Measurements from ENCODE around the gene TPST2. TPM values are rescaled to one million over a fixed set of nuclear protein-coding genes. Genes with fewer than 3 reads are reported as not detected.

Gene TPST2
- total RNA-seq, 2 experiments from 2014 or later = 30.7 to 33.6 TPM

GRCh38 chr22:26527574-26528465 is 62.1 kb downstream of the TPST2 start:
- DNase-seq (no peak), ATAC-seq (no peak)
- intact Hi-C loops (cut with micrococcal nuclease) = no loop called here
- ChIA-PET CTCF (no interaction called here), POLR2A (interaction anchor here (1.9 kb wide), 1 partner anchor 9 kb away, joined by 4 read pairs; no protein-coding TSS in a partner anchor)
- H3K4me3 Mint-ChIP-seq = no peak overlapping the region
- peaks cover 33% of the 10 kb centered on the region for H3K36me3 Mint-ChIP-seq (ENCODE audit: low read depth)
- no peaks in the 10 kb centered on the region for H3K9me3 Mint-ChIP-seq
- no peak for TF ChIP-seq CTCF (IDR thresholded peaks at IDR 0.05)
- no peaks in the 10 kb centered on the region for H3K27me3 Mint-ChIP-seq
- peaks cover 6% of the 10 kb centered on the region for H3K4me1 Mint-ChIP-seq (ENCODE audit: low read depth)
- peak overlapping the region; percentile 45 for H3K27ac Mint-ChIP-seq

- ChIA-PET POLR2A (interaction anchor here (1.0 to 1.9 kb wide), 2 partner anchors 10 to 12 kb away, joined by 4 read pairs; no protein-coding TSS in a partner anchor), CTCF (no interaction called here)
- peaks cover 28% of the 10 kb centered on the region for H3K36me3 Mint-ChIP-seq (ENCODE audit: low read depth)
- no peak for DNase-seq
- no peaks in the 10 kb centered on the region for H3K27me3 Mint-ChIP-seq
- no peak for ATAC-seq
- H3K27ac Mint-ChIP-seq = peak overlapping the region; percentile 17
- no peak overlapping the region for H3K4me3 Mint-ChIP-seq
- H3K9me3 Mint-ChIP-seq = no peaks in the 10 kb centered on the region
- TF ChIP-seq CTCF (IDR thresholded peaks at IDR 0.05) = no peak
- no peaks in the 10 kb centered on the region for H3K4me1 Mint-ChIP-seq (ENCODE audit: low read depth)
- intact Hi-C loops (cut with micrococcal nuclease) = no loop called here
These were observed 62.8 kb downstream of the TPST2 start for GRCh38 chr22:26527167-26527566.

DNA sequence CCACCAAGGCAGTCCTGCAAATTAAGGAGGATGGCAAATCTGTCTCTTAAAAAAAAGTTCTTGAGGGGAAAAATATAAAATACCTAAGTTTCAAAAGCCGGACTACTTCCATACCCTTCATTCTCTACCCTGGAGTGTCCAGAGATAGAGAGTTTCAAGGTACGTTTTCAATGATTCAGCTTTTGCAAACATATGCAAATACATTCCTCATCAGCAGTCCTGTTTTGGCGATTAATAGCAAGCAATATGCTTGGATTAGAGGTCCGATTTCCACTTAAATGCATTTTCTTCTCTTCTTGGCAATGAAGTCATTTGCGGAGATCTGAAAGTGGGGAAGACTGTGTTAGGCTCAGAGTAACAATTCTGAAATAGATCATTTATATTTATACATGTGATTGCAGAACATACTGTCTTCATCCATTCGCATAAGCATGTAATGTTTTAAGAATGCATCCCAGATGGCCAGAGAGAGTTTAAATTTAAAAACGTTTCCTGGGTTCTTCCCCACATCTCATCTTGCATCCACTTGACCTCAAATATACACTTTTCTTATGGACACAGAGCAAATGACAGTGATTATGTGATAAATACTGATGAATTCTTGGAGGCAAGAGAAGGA is 63.9 kb downstream of the TPST2 start:
- H3K4me1 Mint-ChIP-seq (ENCODE audit: low read depth) = no peaks in the 10 kb centered on the region
- CTCF ChIA-PET = no interaction called here
- intact Hi-C loops (cut with micrococcal nuclease) = no loop called here
- POLR2A ChIA-PET = interaction anchor here (1.0 kb wide), 2 partner anchors 11 kb away, joined by 3 to 4 read pairs; no protein-coding TSS in a partner anchor
- peak overlapping the region; percentile 5 for H3K27ac Mint-ChIP-seq
- H3K27me3 Mint-ChIP-seq = no peaks in the 10 kb centered on the region
- TF ChIP-seq CTCF (IDR thresholded peaks at IDR 0.05) = no peak
- DNase-seq (no peak), ATAC-seq (no peak)
- no peaks in the 10 kb centered on the region for H3K9me3 Mint-ChIP-seq
- peaks cover 21% of the 10 kb centered on the region for H3K36me3 Mint-ChIP-seq (ENCODE audit: low read depth)
- no peak overlapping the region for H3K4me3 Mint-ChIP-seq

- CTCF ChIA-PET = no interaction called here
- Mint-ChIP-seq H3K4me1 (ENCODE audit: low read depth) (no peaks in the 10 kb centered on the region), H3K27me3 (no peaks in the 10 kb centered on the region), H3K36me3 (ENCODE audit: low read depth) (peaks cover 15% of the 10 kb centered on the region), H3K4me3 (no peak overlapping the region), H3K27ac (no peak overlapping the region), H3K9me3 (no peaks in the 10 kb centered on the region)
- intact Hi-C loops (cut with micrococcal nuclease) = no loop called here
- POLR2A ChIA-PET = interaction anchor here (1.0 kb wide), 1 partner anchor 9 kb away, joined by 3 read pairs; no protein-coding TSS in a partner anchor
- DNase-seq (no peak), ATAC-seq (no peak)
- no peak for TF ChIP-seq CTCF (IDR thresholded peaks at IDR 0.05)
These were observed 65.1 kb downstream of the TPST2 start for GRCh38 chr22:26524870-26525269.
